Stimulated activated CD8-positive, alpha-beta memory T cell treated with anti-CD3 and anti-CD28 coated beads, Interleukin-7, amount 100 ng/mL, for 48 hours (primary cell): ENCODE results near the gene TFDP2.
"Not testable (repeated sequence)": the region's sequence is repeated elsewhere in the genome, so short reads cannot be mapped to it uniquely, and the experiment has no call there.

Source experiments
- DNase-seq, 2 donors: peaks; one replicate each; pipeline ENCODE4 v3.0.0-alpha.2; 2020; ENCODE audit warnings: low read depth in 1 of 2; ENCODE audit errors: extremely low read depth in 1 of 2

The TFDP2 gene

GRCh38 chr3:141930801-141931200 lies 218.5 kb downstream of the TFDP2 start:
- DNase-seq, result no peak

DNA sequence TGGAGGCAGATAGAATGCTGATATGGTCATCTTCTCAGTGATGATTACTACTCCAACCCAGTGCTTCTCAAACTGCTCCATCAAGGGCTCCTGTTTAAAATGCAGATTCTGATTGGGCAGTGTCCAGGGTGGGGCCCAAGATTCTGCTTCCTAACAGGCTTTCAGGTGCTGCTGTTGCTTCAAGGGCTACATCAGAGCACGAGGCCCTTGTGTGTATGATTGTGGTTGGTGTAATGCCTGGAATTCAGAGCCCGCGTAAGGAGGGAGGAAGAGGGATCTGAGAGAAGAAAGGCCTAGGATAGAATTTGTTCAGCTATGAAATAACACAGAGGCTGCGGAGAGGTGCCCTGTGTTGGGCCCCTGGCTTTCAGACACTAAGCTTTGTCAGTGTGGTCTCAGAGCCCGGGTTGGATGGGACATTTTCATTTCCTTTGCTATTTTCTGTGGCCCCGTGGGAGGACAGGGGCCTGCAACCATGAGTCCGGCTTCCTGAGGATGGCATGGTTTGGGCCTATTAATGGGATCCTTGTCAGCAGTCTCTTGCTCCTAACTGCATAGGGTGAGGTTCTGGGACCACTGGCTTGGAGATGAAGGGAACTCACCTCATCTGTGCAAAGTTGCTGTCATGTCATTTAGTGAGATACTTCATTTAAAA lies 219.9 kb downstream of the TFDP2 start:
- no peak for DNase-seq

DNA sequence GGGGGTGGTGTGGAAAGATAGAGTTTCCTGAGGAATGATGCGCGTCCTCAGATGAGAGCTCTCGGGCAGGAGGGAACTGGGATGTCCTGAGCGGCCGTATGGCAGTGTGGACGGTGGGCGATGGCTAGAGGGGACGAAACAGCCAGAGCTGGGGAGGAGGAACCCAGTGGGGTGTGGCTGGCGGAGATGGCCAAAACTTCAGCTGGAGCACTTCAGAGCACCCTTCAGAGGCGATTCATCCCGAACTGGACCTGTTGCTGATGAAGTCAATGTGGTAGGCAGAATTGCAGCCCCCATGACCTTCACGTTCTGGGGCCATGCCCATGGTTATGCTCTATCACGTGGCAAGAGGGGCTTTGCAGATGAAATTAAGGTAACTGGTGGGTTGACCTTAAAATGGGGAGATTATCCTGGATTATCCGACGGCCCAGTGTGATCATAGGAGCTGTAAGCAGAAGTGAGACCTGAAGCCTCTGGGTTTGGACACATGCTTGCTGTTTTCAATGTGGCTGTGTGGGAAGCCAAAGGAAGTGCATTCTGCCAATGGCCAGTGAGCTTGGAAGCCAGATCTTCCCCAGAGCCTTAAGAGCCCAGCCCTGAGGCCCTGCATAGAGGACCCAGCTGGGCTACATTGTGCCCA lies 220.6 kb downstream of the TFDP2 start:
- no peak for DNase-seq

- no peak for DNase-seq
Measured at GRCh38 chr3:141926929-141927328, 222.4 kb downstream of the TFDP2 start.

- not testable (repeated sequence) for DNase-seq
Measured at GRCh38 chr3:141925677-141926076, 223.7 kb downstream of the TFDP2 start.

DNA sequence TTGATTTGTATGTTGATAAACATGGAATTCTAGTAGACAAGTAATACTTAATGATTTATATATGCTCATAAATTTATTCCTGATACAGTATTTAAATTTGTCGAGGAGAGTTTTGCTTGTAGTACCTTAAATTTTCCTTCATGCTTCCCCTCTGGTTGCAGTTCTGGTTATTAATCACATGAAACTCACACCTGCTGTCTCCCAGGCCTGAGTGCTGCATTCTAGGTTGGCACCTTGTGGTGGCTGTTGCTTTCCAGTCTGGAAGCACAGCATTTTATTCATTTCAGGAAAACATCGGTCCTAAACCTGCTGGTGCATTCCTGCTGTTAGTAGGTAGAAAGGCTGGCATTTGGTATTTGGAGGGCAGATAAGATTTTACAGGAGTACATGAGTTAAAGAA lies 228.0 kb downstream of the TFDP2 start:
- no peak for DNase-seq

- DNase-seq, result no peak
Measured at GRCh38 chr3:141920701-141921100, 228.6 kb downstream of the TFDP2 start.

DNA sequence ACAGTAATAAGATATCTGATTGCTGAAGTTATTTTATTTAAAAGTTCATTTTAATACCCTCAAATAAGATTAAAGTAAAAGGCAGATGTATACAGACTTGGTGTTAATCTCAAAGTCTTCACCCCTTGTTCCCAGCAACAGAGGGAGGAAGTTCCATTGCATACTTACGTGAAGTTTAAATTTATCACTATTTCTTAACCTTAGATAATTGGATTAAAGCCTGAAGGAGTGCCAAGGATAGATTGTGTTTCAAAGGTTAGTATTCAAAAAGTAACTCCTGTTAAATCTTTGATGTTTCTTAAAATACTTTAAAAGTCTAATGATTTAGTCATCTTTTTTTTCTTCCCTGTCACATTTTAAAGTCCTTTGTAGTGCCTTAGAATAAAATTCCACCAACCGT lies 233.6 kb downstream of the TFDP2 start:
- no peak for DNase-seq

- no peak for DNase-seq
Measured at GRCh38 chr3:141915016-141915415, 234.3 kb downstream of the TFDP2 start.

GRCh38 chr3:141914311-141914710 lies 235.0 kb downstream of the TFDP2 start:
- DNase-seq, result no peak

- DNase-seq, result peak in 1 of 2 donors; percentile 26
Measured at GRCh38 chr3:141913150-141913811, 236.1 kb downstream of the TFDP2 start.

GRCh38 chr3:141909986-141910385 lies 239.4 kb downstream of the TFDP2 start:
- DNase-seq, result not testable (repeated sequence)

- DNase-seq, result no peak
Measured at GRCh38 chr3:141909408-141909807, 239.9 kb downstream of the TFDP2 start.

DNA sequence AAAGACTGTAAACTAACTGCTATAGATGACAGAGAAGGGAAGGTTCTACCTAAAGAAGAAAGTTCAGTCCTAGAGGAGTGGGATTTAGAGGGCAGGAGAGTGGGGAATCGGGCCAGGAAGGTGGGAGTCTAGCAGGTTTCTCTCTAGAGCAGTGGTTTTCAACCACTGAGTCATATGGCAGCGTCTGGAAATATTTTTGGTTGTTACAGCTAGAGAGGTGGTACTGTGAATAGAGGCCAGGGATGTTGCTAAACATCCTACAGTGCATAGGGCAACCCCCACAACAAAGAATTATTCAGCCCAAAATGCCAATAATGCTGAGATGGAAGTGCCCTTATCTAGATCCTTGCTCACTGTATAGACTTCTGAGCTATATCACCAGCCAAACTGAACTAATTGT lies 244.2 kb downstream of the TFDP2 start:
- no peak for DNase-seq

- DNase-seq, result no peak
Measured at GRCh38 chr3:141904203-141904602, 245.1 kb downstream of the TFDP2 start.

DNA sequence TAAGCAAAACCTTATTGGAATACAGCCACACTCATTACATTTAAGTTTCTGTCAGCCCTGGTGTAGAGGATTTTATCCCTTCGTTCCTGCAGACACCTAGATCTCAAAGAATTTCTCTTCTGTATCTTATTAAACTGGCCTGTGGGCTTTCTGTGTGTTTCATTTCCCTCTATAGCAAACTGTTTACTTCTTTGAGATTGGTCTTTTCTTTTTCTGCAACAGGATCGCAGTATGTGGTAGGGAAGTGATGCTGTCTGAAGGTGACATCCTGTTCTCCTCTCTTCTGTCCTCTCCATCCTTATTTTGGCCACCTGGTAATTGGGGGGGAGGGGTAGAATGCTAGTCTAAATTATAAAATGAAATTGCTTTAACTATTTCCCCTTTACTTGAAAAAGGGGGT lies 247.4 kb downstream of the TFDP2 start:
- no peak for DNase-seq

DNA sequence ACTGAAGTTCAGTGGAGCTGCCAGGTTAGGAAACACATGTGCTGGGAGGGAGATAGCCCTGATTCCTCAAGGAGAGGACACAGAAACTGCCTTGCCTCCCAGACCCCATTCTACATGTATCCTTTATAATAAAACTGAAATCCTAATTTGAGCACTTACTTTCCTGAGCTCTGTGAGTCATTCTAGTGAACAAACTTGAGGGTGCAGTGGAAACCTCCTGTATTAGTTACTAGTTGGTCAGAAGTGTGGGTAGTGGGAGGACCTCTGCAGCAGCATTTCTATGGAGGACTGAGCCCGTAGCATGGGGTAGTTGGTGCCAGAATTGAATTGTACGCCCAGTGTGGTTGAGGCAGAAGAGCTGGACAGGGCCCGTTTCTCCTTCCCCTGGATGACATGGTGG lies 249.0 kb downstream of the TFDP2 start:
- peak in 1 of 2 donors; percentile 24 for DNase-seq

- no peak for DNase-seq
Measured at GRCh38 chr3:141898908-141899307, 250.4 kb downstream of the TFDP2 start.

DNA sequence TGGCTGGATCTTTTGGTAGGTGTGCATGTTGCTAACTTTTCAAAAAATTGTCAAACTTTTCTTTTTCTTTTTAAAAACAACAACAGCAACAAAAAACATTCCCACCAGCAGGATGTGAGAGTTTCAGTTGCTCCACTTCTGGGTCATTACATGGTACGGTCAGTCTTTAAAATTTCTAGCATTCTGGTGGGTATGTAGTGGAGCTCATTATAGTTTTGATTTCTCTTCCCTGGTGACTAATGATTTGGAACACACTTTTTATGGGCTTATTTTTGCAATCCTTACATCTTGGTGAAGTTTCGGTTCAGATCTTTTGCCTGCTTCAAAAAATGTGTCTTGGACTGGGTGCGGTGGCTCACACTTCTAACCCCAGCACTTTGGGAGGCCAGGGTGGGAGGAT lies 253.6 kb downstream of the TFDP2 start:
- no peak for DNase-seq

DNA sequence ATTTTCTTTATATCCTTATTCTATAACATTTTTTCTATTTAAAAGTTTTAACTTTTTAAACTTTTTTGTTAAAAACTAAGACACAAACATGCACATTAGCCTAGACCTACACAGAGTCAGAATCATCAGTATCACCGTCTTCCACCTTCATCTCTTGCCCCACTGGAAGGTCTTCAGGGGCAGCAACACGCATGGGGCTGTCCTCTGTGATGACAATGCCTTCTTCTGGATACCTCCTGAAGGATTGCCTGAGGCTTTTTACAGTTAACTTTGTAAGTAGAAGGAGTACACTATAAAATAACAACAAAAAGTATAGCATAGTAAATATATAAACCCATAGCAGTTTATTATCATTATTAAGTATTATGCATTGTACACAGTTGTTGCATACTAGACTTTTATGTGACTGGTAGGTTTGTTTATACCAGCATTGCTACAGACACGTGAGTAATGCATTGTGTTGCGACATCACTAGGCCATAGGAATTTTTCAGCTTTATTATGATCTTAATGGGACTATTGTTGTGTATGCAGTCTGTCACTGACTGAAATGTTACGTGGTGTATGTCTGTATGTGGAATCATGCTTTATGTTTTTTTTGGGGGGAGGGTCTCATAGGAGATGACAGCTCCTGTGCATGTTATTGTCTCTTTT lies 254.7 kb downstream of the TFDP2 start:
- DNase-seq, result no peak
